ENCODE results near the gene CCDC40. TPM values are rescaled to one million over a fixed set of nuclear protein-coding genes. Genes with fewer than 3 reads are reported as not detected.

The CCDC40 gene
- total RNA-seq, 3 donors from 2014 or later, result 7.4 to 11.8 (median 11.6) TPM

DNA sequence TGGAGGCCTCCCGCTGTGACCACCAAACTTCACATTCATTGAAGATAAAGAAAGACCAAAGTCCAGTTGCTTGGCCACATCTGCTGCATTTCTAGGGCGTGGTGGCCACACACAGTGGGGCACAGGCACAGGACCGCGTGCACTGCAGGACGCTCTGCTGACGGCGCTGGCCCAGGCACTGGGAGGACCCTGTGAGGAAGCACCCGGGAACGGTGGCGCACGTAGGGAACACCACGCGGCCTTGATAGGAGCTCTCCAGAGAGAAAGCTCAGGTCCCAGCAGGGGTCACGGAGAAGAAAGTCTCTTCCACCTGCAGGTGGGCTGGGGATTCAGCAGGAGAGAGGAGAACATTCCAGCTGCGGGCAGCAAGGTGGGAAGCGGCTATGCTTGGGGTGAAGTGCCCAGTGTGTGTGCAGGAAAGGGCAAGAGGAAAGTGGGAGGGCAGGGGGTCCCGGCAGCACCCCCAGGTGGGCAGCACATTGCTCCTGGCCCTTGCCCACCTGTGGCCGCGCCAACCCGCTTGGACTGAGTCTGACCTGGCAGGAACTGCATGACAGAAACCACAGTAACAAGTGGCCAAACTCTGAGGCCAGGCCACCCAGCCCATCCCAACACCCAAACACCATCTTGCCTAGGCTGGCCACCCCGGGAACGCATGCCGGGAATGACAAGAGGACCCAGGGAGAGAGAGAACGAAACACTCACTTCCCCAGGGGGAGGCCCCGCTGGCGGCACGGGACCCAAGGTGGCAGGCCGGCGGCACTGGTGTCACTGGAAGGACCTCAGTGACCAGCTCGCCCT lies 33.6 kb upstream of the CCDC40 start:
- H3K4me3 ChIP-seq, result no peak overlapping the region
- DNase-seq (ENCODE audit: low spot score in 2 of 2), result no peak
- H3K27ac ChIP-seq, result no peak overlapping the region
- no peaks in the 10 kb centered on the region for H3K36me3 ChIP-seq
- H3K9me3 ChIP-seq, result no peaks in the 10 kb centered on the region
- no peak for TF ChIP-seq POLR2A (IDR thresholded peaks at IDR 0.05)
- intact Hi-C loops (cut with DNase I; ENCODE audit: low total_unique reads), result no loop called here
- peaks cover 0 to 5% of the 10 kb centered on the region in 2 donors for H3K4me1 ChIP-seq
- H3K27me3 ChIP-seq, result no peaks in the 10 kb centered on the region

DNA sequence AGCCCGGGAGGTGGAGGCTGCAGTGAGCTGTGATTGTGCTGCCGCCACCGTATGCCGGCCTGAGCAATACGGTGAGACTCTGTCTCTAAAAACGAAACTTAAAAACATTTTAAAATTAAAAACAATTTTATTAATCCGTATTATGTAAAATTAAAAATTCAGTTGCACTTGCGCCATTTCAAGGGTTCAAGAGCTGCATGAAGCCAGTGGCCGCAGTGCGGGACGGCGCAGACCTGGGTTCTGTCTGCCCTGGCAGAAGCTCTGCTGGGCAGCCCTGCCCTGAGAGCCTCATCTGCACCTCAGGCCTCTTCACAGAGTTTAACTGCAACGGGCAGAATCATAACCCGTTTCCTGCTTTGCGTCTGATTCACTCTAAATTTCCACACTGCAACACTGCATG lies 32.5 kb upstream of the CCDC40 start:
- no peaks in the 10 kb centered on the region for H3K36me3 ChIP-seq
- TF ChIP-seq POLR2AphosphoS5 (IDR thresholded peaks at IDR 0.05) (no peak), CTCF (IDR thresholded peaks at IDR 0.05) (no peak), POLR2A (IDR thresholded peaks at IDR 0.05) (no peak)
- H3K27ac ChIP-seq, result no peak overlapping the region
- no peak overlapping the region for H3K4me3 ChIP-seq
- H3K4me1 ChIP-seq, result peaks cover 0 to 10% of the 10 kb centered on the region in 2 donors
- intact Hi-C loops (cut with DNase I; ENCODE audit: low total_unique reads), result no loop called here
- no peaks in the 10 kb centered on the region for H3K27me3 ChIP-seq
- DNase-seq (ENCODE audit: low spot score in 2 of 2), result no peak
- H3K9me3 ChIP-seq, result no peaks in the 10 kb centered on the region

DNA sequence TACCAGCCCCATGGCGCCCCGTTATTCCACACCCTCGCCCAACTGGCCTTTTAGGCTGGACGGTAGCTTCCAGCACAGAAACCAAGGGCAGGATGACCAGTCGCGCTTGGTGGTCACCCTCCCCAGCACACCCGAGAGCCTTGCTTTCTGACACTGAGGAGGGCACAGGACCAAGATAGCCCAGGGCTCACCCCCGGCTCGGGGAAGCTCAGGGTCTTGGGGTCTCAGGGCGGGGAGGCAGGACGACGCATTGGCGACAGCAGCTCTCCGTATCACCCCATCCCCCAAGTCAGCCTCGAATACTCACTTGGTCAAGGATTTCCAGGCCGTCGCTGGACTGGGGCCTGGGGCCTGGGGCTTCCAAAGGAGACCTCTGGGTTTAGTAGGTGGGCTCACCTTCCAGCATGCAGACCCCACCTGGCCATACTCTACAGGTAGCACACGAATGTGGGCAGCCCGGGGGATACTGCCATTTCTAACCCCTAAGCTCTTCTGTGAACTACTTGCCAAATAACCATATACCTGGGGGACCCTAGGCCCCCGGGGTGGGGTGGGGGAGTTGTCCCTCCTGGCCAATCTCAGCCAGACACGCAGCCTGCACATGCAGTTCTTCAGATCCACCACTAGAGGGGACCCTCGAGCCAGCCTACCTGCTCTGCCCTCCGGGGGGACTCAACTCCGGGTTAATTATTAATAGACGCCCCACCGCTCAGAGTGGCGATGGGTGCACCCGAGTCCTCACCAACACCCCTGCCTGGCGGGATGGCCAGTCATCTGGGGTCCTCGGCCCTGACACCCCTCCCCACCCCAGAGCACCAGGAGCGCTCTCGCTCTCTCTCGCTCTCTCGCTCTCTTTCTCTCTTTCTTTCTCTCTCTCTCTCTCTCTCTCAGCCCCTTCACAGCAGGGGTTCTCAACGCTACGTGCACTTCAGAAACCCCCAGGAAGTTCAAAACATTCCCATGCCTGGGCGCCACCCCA lies 30.8 kb upstream of the CCDC40 start:
- no peaks in the 10 kb centered on the region for H3K9me3 ChIP-seq
- H3K27ac ChIP-seq, result no peak overlapping the region
- peaks cover 0 to 11% of the 10 kb centered on the region in 2 donors for H3K4me1 ChIP-seq
- DNase-seq (ENCODE audit: low spot score in 2 of 2), result no peak
- no peaks in the 10 kb centered on the region for H3K36me3 ChIP-seq
- no peaks in the 10 kb centered on the region for H3K27me3 ChIP-seq
- intact Hi-C loops (cut with DNase I; ENCODE audit: low total_unique reads), result no loop called here
- TF ChIP-seq POLR2AphosphoS5 (IDR thresholded peaks at IDR 0.05), result peak in 1 of 3 donors; percentile 27
- no peak for TF ChIP-seq POLR2A (IDR thresholded peaks at IDR 0.05)
- peak; percentile 90 to 94 (median 92) for TF ChIP-seq CTCF (IDR thresholded peaks at IDR 0.05)
- peak overlapping the region in 1 of 3 donors; percentile 30 for H3K4me3 ChIP-seq

DNA sequence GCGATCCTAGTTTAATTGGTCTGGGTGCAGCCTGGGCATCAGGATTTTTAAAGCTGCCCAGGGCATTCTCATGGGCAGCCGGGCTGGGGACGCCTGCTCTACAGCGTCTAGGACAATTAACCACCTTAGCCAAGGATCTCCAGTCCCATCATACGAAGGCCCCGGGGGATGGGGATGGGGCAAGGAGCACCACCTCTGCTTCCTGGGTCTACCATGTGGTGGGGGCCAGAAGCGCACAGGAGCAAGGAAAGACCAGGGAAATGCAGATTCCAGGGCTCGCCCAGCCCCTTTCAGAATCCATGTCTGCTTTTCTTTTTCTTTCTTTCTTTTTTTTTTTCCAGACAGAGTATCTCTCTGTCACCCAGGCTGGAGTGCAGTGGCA lies 30.1 kb upstream of the CCDC40 start:
- Histone ChIP-seq H3K4me1 (peaks cover 0 to 11% of the 10 kb centered on the region in 2 donors), H3K4me3 (peak overlapping the region in 1 of 3 donors; percentile 30), H3K27me3 (no peaks in the 10 kb centered on the region), H3K27ac (no peak overlapping the region), H3K9me3 (no peaks in the 10 kb centered on the region), H3K36me3 (no peaks in the 10 kb centered on the region)
- intact Hi-C loops (cut with DNase I; ENCODE audit: low total_unique reads), result no loop called here
- no peak for DNase-seq (ENCODE audit: low spot score in 2 of 2)
- TF ChIP-seq POLR2A (IDR thresholded peaks at IDR 0.05), result no peak
- no peak for TF ChIP-seq CTCF (IDR thresholded peaks at IDR 0.05)
- no peak for TF ChIP-seq POLR2AphosphoS5 (IDR thresholded peaks at IDR 0.05)

GRCh38 chr17:80006811-80007752 lies 29.4 kb upstream of the CCDC40 start:
- Histone ChIP-seq H3K9me3 (no peaks in the 10 kb centered on the region), H3K36me3 (no peaks in the 10 kb centered on the region), H3K27ac (no peak overlapping the region), H3K4me3 (no peak overlapping the region), H3K4me1 (peaks cover 0 to 11% of the 10 kb centered on the region in 2 donors), H3K27me3 (no peaks in the 10 kb centered on the region)
- DNase-seq (ENCODE audit: low spot score in 2 of 2), result no peak
- no peak for TF ChIP-seq POLR2AphosphoS5 (IDR thresholded peaks at IDR 0.05)
- no peak for TF ChIP-seq POLR2A (IDR thresholded peaks at IDR 0.05)
- no peak for TF ChIP-seq CTCF (IDR thresholded peaks at IDR 0.05)
- intact Hi-C loops (cut with DNase I; ENCODE audit: low total_unique reads), result no loop called here
